Right lobe of liver (tissue), 6 donors: ENCODE results near the gene GUCD1. TPM values are rescaled to one million over a fixed set of nuclear protein-coding genes. Genes with fewer than 3 reads are reported as not detected.

ENCODE experiments used
- ATAC-seq, 4 donors: fragments of 200-7000 bp; cut with Tn5 transposase; one replicate each; pipeline ENCODE4 v1.9.1; 2020; ENCODE audit warnings: mild to moderate bottlenecking in 4 of 4, moderate library complexity in 4 of 4
- DNase-seq, 3 donors: peaks; one replicate each; pipeline ENCODE4 v3.0.0-alpha.2; 2020
- H3K27ac ChIP-seq, 3 donors: fragments of 200-600 bp; one replicate each; pipeline ENCODE4 v1.8.0; 2022
- H3K27me3 ChIP-seq, 2 donors: fragments of 200-600 bp; one replicate each; pipeline ENCODE4 v1.8.0; 2022
- H3K36me3 ChIP-seq, 4 donors: fragments of 200-600 bp; sonication (generic) in 1 of 4; one replicate each; pipeline versions ENCODE4 v1.5.1 to v1.8.0; 2017 to 2022; ENCODE audit warnings: control low read depth in 1 of 4
- H3K4me1 ChIP-seq, 4 donors: fragments of 200-600 bp; sonication (generic) in 1 of 4; one replicate each; pipeline versions ENCODE4 v1.5.1 to v1.8.0; 2017 to 2022; ENCODE audit warnings: control low read depth in 1 of 4
- H3K4me3 ChIP-seq, 3 donors: fragments of 200-600 bp; one replicate each; pipeline ENCODE4 v1.8.0; 2022
- H3K9me3 ChIP-seq, 4 donors: fragments of 200-600 bp; sonication (generic) in 1 of 4; one replicate each; pipeline versions ENCODE4 v1.5.1 to v1.8.0; 2017 to 2022; ENCODE audit warnings: control low read depth in 1 of 4
- CTCF ChIP-seq, 4 donors: fragments of 200-600 bp in 3 of 4; fragments of 450-650 bp in 1 of 4; IDR thresholded peaks; one replicate each; pipeline versions ENCODE4 v1.5.1 to v1.8.0; 2016 to 2022; ENCODE audit warnings: antibody characterized with exemption in 4 of 4, mild to moderate bottlenecking in 2 of 4
- POLR2A ChIP-seq: fragments of 450-650 bp; IDR thresholded peaks from one replicate; pipeline ENCODE4 v1.6.1; 2017; ENCODE audit warnings: antibody characterized with exemption, mild to moderate bottlenecking
- WGBS: methylation state at CpG from one replicate; pipeline ENCODE4 v1.1.6; 2018; ENCODE audit warnings: low coverage, low lambda C conversion rate; ENCODE audit not compliant: insufficient coverage; ENCODE audit errors: missing lambda C conversion rate; 5-methylcytosine and 5-hydroxymethylcytosine counted together
- intact Hi-C, 2 donors: fragments of 100-400 bp; cut with DNase I; formaldehyde crosslinking; loops; one replicate each; pipeline versions ENCODE4 v1.11.2 to v1.14.1; 2022
- total RNA-seq, 6 experiments: library from RNA; depleted of rRNA in 2 of 6; stranded (reverse); fragments of >200 nt in 2 of 6; fragmentation: NEBNext Ultra II Directional in 3 of 6; extraction: Animal tissue kit (Norgen Biotek cat#: 25700) in 3 of 6; gene quantifications; one replicate each; pipeline versions ENCODE4 v1.1.0 to v1.2.4, GENCODE V29; 2016 to 2023
- donor health status: DM: no; HTN: yes; CAD: no.
- donor health status: DM: no; HTN: no; CAD: no.
- donor health status: DM: no; HTN: no; CAD: no.
- donor health status: DM: no; HTN: yes; CAD: no.
- donor health status: DM: no; HTN: yes; CAD: no.

GUCD1 gene
- total RNA-seq, 6 experiments from 2014 or later, result 94.0 to 281 (median 213) TPM

- no peak for DNase-seq
- no peak for ATAC-seq
- Histone ChIP-seq H3K4me1 (peaks cover 0 to 9% (median 0%) of the 10 kb centered on the region in 4 donors), H3K9me3 (no peaks in the 10 kb centered on the region), H3K27ac (no peak overlapping the region), H3K36me3 (peaks cover 0 to 15% (median 0%) of the 10 kb centered on the region in 4 donors), H3K4me3 (no peak overlapping the region), H3K27me3 (no peaks in the 10 kb centered on the region)
- WGBS, result no CpG with 5 or more reads among the region's 5 CpGs
- TF ChIP-seq POLR2A (no peak), CTCF (IDR thresholded peaks at IDR 0.05) (no peak)
- intact Hi-C loops, result no loop called here
These were observed 32.3 kb upstream of the GUCD1 start for GRCh38 chr22:24587251-24587650.

- no peak overlapping the region for H3K27ac ChIP-seq
- DNase-seq (no peak), ATAC-seq (no peak)
- TF ChIP-seq CTCF (IDR thresholded peaks at IDR 0.05) (no peak), POLR2A (no peak)
- 94% methylated on average over 2 of the region's 24 CpGs for WGBS
- H3K9me3 ChIP-seq, result no peaks in the 10 kb centered on the region
- intact Hi-C loops, result no loop called here
- H3K27me3 ChIP-seq, result no peaks in the 10 kb centered on the region
- peaks cover 0 to 9% (median 0%) of the 10 kb centered on the region in 4 donors for H3K4me1 ChIP-seq
- H3K36me3 ChIP-seq, result peaks cover 0 to 15% (median 0%) of the 10 kb centered on the region in 4 donors
- no peak overlapping the region for H3K4me3 ChIP-seq
These were observed 31.1 kb upstream of the GUCD1 start for GRCh38 chr22:24585927-24586546.

- no peak for TF ChIP-seq POLR2A
- no peak for TF ChIP-seq CTCF (IDR thresholded peaks at IDR 0.05)
- WGBS, result 80% methylated on average over 1 of the region's 3 CpGs
These were observed 30.5 kb upstream of the GUCD1 start for GRCh38 chr22:24585461-24585860.

GRCh38 chr22:24584871-24585411 is 30.0 kb upstream of the GUCD1 start:
- DNase-seq (no peak), ATAC-seq (no peak)
- peaks cover 0 to 9% (median 0%) of the 10 kb centered on the region in 4 donors for H3K4me1 ChIP-seq
- TF ChIP-seq POLR2A (no peak), CTCF (IDR thresholded peaks at IDR 0.05) (no peak)
- no peaks in the 10 kb centered on the region for H3K27me3 ChIP-seq
- H3K27ac ChIP-seq, result no peak overlapping the region
- no CpG with 5 or more reads among the region's 10 CpGs for WGBS
- intact Hi-C loops, result no loop called here
- H3K9me3 ChIP-seq, result no peaks in the 10 kb centered on the region
- H3K36me3 ChIP-seq, result peaks cover 0 to 15% (median 0%) of the 10 kb centered on the region in 4 donors
- no peak overlapping the region for H3K4me3 ChIP-seq

More at GRCh38 chr22:24585461-24585860, 30.5 kb upstream of the GUCD1 start:
- no peak for DNase-seq
- H3K4me1 ChIP-seq, result peaks cover 0 to 9% (median 0%) of the 10 kb centered on the region in 4 donors
- no peaks in the 10 kb centered on the region for H3K9me3 ChIP-seq
- no peak overlapping the region for H3K4me3 ChIP-seq
- no peak overlapping the region for H3K27ac ChIP-seq
- intact Hi-C loops, result no loop called here
- ATAC-seq, result no peak
- peaks cover 0 to 15% (median 0%) of the 10 kb centered on the region in 4 donors for H3K36me3 ChIP-seq
- no peaks in the 10 kb centered on the region for H3K27me3 ChIP-seq
